ENCODE results near the gene NDRG2.

- no peak for TF ChIP-seq CTCF (IDR thresholded peaks at IDR 0.05)
- no peak for TF ChIP-seq POLR2A (IDR thresholded peaks at IDR 0.05)
These were observed 9.5 kb downstream of the NDRG2 start for GRCh38 chr14:21015312-21015711.
